ENCODE results near the gene SPTSSB.

GRCh38 chr3:161389445-161390035 lies 18.2 kb upstream of the SPTSSB start:
- no peak for TF ChIP-seq CTCF (IDR thresholded peaks at IDR 0.05)
- TF ChIP-seq POLR2A (IDR thresholded peaks at IDR 0.05) = no peak

Data from lower leg skin (tissue), 3 donors.